Gastrocnemius medialis (tissue), 4 donors: ENCODE data around the gene ZNF677.

Experiments
- POLR2A ChIP-seq, 2 donors: fragments of 450-650 bp; IDR thresholded peaks; one replicate each; pipeline ENCODE4 v1.6.1; 2017; ENCODE audit warnings: antibody characterized with exemption in 2 of 2, mild to moderate bottlenecking in 2 of 2, moderate library complexity in 2 of 2
- TF ChIP-seq, protein P1 (sequence below), 5 experiments: fragments of 450-650 bp in 3 of 5; fragments of 200-600 bp in 2 of 5; sonication (generic) in 2 of 5; IDR thresholded peaks in 4 of 5; conservative IDR thresholded peaks in 1 of 5; 1 replicate in 4 of 5; 2 replicates in 1 of 5; pipeline ENCODE4 v1.5.1; 2016 to 2019; ENCODE audit warnings: antibody characterized with exemption in 5 of 5, mild to moderate bottlenecking in 3 of 5, moderate library complexity in 3 of 5

DNA sequence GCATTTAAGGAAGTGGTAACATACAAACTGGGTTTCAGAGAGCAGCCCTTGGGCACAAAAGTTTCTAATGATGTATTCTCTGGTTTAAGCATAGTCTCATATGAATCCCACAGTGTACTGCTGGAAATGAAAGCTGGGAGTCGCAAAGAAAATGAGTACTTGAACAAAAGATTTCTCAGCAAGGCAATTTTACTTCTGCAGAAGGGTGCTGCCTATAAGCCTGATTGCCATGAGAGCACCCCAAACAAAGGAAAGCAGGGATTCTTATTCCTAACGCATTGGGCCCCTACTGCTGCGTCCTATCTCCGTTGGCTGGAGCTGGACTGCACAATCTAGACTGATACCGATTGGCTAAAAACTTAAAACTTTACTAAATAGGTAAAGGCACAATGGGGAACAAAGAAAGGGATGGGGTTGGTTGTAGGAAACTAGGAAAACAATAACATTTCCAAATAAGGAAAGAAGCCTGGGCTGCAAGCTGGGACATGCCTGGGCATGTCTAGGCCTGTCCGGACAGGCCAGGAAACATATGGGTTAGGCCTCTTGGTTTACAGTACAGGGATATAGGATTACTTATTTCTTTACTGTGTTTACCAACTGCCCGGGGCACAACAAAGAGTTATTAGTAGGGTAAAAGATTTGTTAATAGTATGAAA is 40.2 kb upstream of the ZNF677 start:
- TF ChIP-seq, protein P1, sequence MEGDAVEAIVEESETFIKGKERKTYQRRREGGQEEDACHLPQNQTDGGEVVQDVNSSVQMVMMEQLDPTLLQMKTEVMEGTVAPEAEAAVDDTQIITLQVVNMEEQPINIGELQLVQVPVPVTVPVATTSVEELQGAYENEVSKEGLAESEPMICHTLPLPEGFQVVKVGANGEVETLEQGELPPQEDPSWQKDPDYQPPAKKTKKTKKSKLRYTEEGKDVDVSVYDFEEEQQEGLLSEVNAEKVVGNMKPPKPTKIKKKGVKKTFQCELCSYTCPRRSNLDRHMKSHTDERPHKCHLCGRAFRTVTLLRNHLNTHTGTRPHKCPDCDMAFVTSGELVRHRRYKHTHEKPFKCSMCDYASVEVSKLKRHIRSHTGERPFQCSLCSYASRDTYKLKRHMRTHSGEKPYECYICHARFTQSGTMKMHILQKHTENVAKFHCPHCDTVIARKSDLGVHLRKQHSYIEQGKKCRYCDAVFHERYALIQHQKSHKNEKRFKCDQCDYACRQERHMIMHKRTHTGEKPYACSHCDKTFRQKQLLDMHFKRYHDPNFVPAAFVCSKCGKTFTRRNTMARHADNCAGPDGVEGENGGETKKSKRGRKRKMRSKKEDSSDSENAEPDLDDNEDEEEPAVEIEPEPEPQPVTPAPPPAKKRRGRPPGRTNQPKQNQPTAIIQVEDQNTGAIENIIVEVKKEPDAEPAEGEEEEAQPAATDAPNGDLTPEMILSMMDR (IDR thresholded peaks at IDR 0.05 in 4 of 5, conservative IDR thresholded peaks at IDR 0.05 in 1 of 5): no peak
- TF ChIP-seq POLR2A (IDR thresholded peaks at IDR 0.05): no peak
